NOMO-1 (cell line): Measurements from ENCODE around the gene SLC6A6.

ENCODE experiments used
- DNase-seq, 2 experiments: peaks; one replicate each; lab custom pipeline; 2025; ENCODE audit not compliant: unreplicated experiment in 2 of 2; lab: John Stamatoyannopoulos, UW

The SLC6A6 gene

DNA sequence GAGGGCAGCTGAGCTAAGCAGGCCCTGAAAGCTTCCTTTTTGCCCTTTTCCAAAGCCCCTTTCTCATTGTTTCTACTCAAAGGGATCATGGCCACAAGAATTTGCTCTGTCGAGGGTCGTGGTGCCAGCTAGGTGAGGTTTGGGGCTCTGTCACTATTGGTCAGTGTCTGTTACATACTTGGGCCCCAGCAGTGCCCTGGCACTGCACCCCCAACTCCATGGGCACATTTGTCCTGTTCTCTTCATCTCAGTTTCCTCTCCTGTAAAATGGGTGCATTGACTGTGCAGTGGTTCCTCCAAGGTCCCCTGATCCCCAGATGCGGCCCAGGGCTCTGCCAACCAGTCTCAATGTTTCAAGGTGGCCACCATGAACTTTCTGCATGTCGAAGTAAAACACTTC, 62.1 kb downstream of the SLC6A6 start:
- no peak for DNase-seq

DNA sequence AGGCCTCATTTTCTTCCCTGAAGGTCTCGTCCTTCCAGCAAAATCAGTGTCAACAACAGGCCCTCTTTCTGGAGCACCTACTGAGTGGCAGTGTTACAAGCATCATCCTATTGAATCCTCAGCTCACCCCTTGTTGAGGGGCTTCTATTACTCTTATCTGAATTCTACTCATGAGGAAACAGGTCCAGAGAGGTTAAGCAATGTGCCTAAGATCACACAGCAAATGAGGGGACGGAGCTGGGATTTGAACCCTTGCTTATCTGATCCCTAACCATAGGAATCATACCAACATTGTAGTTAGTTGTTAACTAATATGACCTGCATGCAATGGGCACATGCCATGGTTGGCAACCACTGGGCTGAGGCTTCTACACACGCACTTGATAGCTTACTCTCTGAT, 63.0 kb downstream of the SLC6A6 start:
- DNase-seq, result no peak

DNA sequence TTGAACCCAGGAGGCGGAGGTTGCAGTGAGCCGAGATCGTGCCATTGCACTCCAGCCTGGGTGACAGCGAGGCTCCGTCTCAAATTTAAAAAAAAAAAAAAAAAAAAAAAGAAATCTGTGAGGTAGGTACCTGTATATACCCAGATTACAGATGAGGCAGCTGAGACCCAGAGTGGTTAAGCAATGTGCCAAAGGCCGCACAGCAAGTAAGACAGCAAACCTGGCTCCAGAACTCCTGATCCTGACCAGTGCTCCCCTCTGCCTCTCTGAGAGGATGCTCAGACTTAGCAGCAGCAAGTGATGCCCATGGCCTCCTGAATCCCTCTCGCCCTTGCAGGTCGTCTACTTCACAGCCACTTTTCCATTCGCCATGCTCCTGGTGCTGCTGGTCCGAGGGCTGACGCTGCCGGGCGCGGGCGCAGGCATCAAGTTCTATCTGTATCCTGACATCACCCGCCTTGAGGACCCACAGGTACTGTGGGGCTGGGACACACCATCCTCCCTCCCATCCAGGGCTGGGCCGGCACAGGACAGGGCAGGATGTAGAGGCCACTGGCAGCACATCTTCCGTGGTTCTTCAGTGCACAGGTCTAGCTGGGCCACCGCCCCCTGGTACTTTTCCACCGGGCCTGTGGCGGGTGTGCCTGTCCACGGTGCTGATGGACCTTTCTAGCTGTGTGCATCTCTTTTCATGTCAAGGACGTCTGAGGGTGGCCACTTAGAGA, 63.9 kb downstream of the SLC6A6 start:
- no peak for DNase-seq

DNA sequence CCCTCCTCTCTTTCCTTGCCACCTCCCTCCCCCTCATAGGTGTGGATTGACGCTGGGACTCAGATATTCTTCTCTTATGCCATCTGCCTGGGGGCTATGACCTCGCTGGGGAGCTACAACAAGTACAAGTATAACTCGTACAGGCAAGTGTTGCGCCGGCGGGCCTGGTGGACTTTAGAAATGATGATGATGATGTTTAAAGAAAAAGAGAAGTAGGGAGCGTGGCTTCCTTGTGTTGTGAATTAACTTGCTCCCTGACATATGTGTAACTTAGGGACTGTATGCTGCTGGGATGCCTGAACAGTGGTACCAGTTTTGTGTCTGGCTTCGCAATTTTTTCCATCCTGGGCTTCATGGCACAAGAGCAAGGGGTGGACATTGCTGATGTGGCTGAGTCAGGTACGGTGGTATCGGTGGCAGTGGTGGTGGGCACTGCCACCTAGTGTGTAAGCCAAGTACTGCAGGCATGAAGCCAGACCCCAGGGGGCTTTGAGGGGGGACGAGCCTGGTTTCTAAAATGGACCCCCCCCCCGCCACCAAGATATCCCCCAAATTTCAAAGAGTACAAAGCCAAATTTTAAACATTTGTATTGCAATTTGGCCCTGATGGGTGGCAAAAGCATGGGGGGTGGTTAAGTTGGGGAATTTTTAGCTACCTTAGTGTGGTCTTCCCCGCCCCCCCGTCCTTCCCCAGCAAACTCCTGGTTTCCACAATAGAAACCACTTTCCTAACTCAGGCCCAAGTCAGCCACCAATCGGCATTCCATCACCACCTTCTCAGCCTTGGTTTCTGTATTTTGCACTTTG, 65.6 kb downstream of the SLC6A6 start:
- peak in 1 of 2 experiments; percentile 9 for DNase-seq

DNA sequence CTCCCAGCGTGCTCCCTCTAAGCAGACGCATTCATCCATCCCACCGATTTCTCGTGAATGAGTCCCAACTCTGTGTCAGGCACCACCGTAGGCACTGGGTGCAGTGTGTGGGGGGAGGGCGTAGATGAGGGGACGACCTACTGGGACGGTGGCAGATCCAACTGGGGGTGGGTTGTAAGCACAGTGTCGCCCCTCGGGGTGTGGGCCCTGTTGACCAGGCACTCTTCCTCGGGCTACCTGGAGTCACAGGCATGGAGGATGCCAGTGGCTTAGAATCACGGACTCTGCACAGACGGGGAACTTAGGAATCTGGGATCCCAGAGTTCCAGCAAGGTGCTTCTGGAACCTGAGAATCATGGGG, 66.2 kb downstream of the SLC6A6 start:
- DNase-seq, result no peak

DNA sequence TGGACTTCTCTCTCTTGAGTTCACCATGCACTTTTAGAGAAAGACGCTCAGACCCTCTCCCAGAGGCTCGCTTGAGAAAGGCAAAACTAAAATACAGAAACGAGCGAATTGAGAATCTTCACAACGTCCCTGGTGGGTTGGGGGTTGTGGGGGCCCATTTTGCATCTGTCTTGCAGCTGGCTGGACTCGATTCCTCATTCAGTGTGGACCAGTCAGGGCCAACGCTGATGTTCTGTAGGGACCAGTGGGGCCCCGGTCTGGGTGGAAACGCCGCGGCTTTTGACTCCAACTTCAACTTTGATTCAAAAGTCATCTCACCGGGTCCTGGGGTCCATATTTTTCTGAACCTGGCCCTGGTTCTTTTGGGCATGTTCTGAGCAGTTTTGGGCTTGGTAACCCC, 68.1 kb downstream of the SLC6A6 start:
- no peak for DNase-seq

DNA sequence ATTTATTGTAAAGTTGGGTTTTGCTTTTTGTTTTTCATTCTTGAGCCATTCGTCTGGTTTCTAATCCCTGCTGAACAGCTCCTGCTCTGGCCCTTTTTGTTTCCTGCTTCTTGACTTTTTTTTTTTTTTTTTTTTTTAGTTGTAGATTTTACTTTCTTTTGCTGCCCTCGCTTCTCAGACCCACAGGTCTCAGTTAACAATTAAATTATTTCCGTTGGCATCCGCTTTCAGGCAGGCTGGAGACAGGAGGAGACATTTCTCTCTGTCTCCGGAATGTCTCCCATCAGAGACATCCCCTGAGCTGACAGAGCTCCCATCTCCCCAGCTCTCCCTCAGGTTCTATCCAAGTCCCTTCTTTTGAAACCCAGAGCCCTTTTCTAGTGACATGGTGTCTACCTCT, 68.6 kb downstream of the SLC6A6 start:
- no peak for DNase-seq

DNA sequence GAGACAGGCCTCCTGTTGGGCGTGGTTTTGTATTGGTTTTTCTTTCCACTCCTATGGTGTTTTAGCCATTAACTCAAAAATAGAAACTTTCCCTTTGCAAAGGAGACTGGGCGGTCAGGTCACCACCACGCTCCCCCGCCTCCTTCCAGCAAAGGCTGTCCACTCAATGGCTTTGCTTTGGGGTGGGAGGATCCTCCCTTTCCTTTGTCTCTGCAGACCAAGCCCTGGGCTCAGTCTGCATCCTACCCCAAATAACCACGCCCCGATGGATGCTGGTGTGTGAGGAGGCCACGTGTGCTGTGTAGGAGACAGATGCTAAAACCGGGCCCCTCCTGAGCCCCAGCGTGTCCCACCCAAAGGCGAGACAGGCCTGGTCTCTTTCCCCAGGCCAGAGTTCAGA, 69.3 kb downstream of the SLC6A6 start:
- DNase-seq, result no peak

DNA sequence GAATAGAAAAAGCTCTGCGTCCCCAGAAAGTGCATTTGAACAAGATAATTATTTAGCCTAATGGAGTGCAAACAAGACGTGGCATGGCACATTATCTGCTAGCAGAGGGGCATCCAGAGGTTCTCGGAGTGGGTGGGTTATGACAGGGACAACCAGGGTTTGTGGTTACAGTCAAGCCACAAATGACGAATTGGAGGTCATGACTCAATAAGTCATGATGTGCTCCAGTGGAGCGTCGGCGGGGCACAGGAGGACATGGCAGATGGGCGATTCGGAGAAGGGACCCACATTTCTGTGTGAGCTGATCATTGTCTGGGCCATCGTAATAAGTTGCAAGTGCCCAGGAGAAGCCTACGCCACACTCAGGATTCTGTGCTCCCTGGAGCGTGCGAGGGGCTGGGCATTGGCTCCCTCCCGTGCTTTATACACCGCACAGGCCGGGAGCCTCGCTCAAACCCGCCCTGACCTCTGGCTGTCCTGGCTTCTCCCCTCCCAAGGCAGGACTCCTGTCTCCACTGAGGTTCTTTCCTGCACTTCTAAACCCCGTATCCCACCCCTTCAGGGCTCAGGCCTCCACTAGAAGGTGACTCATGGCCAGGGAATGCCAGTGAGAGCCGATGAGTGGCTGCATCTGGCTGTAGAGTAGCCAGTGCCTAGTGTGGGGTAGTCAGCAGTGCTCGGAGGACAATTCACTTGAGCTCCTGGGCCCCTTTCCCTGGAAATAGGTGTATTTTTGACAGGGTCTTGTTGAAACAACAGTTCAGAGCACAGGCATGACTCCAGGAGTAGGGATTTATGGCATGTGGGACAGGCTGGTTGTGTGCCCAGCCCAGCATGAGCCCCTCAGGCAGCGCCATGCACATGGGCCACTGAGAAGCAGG, 70.3 kb downstream of the SLC6A6 start:
- DNase-seq, result no peak

DNA sequence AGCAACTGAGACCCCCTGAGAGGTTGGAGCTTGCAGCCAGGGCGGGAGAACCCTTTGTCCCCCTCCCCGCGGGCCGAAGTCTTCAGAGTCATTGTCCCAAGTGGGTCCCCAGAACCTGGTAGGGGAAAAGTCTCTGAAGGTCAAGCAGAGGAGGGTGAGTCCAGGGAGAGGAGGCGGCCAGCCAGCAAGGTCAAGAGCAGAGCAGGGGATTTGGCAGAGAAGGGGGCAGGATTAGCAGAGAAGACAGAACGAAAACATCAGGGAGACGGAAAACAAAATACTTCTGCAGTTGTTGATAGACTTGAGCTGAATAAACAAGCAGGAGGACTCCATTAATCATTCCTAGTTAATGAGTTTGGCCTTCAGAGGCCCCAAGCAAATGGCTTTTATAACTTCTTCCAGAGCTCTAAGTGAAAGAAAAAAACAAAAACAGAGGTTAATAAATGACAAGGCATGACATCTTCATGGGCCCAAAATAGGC, 71.0 kb downstream of the SLC6A6 start:
- DNase-seq, result no peak

DNA sequence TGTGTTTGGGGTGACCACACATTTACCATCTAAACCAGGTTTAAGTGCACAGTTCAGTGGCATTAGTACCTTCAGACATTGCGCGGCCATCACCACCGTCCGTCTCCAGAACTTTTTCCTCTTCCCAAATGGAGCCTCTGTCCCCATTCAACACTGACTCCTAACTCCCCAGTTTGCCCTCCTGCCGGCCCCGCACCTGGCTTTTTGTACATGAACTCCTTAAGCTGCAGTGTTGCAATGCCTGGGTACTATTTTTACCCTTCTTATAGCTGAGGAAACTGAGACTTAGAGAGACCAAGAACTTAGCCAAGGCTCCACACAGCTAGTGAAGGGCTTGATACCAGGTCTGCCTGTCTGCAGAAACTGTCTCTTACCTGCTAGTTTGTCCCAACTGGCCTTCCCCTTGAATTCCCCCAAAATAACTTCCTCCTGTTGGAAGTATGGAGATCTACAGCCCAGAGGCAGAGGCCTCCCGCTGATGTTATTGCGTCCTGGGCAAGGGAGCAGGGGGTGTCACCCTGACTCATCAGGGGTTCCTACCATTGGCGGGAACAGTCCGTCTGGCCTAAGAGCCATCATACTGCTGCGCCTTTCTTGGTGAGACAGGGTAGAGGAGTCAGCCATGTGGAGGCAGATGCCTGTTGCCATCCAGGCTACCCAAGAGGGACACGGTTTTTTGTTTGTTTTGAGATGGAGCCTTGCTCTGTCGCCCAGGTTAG, 72.1 kb downstream of the SLC6A6 start:
- DNase-seq, result no peak

DNA sequence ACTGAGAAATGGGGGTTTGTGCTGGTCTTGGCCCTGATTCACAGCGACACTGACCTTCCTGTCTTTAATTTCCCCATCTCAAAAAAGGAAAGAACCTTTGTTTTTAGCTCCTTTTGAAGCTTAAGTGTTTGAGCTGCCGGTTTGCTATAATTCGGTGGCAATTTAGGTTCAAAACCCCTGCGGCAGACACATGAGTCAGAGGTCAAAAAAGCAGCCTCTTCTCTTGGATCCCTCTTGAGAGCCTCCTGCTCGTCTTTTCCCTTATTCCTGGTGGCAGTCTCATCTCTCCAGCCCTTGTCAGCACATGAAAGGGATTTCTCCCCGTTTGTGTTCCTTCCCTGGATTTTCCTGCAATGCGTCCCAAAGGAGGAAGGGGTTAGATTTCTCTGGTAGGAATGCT, 73.2 kb downstream of the SLC6A6 start:
- no peak for DNase-seq

DNA sequence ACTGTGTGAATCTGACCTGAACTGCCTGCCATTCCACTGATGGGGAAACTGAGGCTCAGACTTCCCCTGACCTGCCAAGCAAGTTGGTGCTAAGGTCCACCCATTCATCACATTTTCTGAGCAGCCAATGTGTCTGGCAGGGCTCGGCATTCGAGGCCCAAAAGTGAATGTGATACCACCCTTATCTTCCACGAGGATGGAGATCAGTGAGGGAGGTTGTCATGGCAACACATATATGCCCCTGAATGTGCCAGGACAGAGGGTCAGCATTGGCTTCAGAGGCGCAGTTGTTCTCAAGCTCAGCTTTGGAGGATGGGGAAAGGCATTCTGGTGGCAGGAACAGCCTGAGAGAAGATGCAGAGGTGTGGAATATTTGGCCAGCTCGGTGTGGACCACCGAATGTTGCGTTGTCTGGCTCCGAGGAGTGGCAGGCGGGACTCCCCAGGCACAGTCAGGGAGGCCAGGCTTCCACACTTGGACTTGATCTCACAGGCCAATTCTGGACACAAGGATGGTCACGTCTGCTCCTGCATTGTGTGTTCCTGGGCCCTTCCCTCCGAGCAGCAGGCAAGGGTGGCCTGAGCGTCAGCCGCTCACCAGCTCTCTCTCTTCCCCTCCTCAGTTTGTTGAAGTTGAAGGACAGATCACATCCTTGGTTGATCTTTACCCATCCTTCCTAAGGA, 74.3 kb downstream of the SLC6A6 start:
- DNase-seq, result no peak

DNA sequence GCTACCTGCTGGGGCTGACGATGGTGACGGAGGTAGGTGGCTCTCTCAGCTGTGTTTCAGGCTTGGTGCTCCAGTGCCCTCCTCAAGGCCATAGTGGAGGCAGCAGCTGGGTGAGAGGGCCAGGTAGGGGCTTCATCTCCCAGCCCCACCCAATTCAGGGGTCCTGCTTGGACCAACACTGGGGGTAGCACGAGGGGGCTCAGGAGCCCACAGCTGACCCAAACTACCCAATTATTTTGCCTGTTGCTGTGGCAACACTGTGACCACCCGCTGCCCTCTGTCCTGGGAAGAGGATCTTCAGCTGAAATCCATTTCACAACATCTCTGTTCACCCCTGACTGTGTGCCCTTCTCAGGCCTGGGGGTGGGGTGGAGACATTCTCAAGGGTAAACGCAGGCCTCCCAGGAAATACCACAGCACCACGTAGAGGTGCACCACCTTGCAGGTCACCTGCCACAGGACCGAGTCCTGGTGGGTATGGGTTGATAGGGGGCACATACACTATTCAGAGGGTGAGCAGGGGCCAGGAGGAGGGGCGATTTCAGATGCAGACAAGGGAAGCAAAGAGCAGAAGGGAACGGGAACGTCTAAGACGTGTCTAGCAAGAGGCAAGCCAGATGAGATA, 75.0 kb downstream of the SLC6A6 start:
- no peak for DNase-seq

DNA sequence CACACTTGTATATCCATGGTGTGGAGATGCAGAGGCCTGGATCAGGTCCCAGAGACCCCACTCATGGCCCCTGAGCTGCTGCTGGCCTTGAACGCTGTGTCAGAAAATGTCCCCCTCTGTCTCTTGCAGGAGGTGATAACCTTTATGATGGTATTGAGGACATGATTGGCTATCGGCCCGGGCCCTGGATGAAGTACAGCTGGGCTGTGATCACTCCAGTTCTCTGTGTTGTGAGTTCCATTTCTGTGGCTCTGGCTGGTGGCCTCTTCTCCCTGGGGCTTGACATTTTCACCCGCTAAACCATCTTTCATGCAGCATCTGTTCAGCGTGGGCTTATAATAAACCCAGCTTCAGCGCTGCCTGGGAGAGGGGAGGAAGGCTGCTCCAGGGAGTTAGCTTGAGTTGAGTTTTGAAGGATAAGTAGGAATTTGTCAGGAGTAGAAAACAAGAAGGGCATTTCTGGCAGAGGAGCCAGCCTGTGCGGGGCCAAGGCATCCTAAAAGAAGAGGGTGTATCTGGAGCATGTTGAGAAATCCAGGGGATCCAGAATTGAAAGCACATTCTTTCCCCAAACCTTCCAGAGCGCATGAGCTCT, 76.6 kb downstream of the SLC6A6 start:
- no peak for DNase-seq

DNA sequence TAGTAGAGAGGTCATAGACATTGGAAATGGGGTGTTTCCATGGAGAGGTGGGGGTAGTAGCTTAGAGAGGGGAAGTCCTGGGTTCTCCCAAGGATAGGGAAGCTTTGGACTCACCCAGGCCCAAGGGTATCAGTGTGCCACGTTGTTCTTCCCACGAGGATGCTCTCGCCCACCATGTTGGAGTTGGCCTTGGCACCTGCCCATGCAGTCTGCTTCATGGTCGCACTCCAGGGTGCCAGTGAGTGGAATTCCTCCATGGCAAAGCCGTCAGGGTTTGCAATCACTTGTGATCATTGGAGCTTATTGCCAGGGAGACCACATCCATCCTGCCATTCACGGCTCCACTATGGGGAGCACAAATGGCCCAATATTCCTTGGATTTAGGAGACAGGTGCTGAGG, 77.2 kb downstream of the SLC6A6 start:
- DNase-seq, result no peak

DNA sequence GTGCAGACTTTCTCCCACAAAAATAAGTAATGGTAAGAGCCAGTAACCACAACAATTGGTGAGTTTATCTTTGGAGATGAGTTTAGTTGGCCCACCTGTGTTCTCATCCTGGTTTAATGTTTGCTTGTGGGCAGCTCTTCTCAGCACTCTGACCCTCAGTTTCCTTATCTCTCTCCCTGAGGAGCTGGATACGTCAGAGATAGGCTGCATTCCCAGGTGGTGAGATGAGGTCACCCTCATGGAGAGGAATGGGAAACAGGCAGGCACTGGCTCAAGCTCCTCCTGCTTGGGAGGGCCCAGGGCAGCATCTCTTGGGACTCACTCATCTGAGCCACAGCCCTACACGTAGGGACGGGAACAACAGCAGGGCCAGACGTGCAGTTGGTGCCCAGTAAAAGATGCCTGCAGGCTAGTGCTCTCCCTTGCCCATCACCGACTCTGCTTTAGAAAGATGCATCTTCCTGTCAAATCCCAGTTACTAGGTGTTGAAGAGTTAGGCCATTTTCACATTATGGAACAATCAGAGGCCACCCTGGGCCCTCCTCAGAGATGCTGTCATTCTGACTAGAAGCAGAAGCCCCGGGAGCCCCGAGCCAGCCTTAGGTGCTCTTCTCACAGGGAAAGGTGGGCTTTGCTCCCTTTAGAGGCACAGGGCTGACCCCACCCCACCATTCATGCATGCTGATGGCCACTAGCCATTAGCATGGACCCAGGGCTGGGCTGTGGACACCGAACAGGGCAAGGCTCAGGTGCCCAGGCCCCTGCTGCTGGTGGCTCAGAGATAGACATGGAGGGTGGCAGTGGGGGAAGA, 78.0 kb downstream of the SLC6A6 start:
- no peak for DNase-seq

DNA sequence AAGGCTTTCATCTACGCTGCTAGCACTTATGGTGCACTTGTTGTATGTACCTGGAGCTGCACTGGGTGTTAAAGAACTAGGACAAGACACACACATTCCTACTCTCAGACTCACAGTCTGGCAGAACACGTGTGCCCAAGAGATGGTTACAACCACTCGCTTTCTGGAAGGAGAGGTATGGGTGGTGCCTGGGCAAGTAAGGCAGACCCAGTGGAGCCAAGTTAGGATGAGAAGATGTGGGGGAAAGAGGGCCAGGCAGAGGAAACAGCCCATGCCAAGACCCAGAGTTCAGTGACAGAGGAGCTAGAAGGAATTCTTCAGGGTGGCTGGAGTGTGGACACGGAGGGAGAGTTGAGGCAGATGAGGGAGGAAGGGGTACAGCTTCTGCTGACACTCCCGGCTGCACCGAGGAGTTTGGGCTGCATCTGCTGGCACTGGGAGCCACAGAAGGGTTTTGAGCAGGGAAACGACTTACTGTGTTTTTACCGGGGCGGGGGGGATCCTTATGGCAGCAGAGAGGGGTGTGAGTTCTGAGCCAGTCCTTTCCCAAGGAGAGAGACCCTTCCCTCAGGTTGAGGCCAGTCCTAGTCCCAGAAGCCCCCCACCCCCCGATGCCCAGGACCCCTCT, 78.7 kb downstream of the SLC6A6 start:
- DNase-seq, result peak in 1 of 2 experiments; percentile 2
